GM18526 (cell line): ENCODE results near the gene TSPAN3.

Experiments
- POLR2A ChIP-seq: IDR thresholded peaks from 3 replicates; pipeline ENCODE4 v1.6.1; 2011; ENCODE audit not compliant: insufficient read length; ENCODE audit errors: extremely low read depth

The TSPAN3 gene

DNA sequence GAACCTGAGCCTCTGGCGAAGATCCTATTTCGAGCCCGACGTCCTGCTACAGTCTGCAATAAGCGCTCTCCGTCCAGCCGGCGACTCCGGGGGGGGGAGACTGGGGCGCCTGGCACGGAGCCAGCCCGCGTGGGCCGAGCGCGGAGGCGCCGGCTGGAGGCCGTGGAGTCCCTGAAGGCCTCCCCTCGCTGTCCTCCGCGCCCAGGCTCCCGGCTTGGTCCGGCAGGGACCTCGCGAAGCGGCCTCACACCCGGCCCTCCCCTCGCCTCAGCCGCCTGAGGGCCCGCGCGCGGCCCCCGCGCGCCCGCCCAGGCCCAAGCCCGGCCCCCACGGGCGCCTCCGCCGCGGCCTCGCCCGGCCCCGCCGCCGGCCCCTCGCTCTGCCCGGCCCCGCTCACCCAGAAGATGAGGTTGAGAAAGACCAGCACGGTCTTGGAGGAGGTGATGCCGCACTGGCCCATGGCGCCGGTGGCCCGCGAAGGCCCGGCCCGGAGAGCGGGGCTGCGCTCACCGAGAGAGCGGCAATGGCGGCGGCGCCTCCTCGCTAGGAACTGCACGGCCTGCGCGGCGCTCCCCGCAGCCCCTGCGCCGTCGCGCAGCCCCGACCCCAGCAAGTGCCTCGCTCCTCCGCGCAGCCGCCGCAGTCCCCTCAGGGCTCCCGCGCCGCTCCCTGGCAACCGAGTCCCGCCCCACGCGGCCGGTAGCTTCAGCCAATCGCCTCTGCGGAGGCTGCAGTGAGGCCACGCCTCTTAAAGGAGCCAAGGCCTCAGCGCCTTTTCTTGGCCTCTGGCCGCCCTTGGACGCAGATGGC is at the start of gene TSPAN3:
TSS of gene TSPAN3 (minus strand) at position 615 of the 810 bp plus-strand sequence. CDS start at position 460, 155 bp downstream.
- TF ChIP-seq POLR2A: peak; percentile 82

DNA sequence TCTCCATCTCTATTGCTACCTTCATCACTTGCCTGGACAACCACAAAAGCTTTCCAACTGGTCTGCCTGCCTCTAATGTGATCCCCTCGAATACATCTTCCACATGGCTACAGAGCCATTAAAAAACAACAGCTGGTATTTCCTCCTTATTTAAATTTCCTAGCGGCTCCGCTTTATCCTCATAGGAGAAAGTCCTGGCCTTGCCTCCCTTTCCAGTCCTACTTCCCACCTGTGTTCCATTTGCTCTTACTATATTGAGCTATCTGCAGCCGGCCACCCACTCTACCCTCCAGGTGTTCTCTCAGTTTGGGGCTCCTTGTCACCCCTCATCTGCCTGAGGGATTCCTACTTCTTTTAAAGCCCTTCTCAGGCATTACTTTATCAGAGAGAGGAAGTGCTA is 49.7 kb upstream of the TSPAN3 start:
- TF ChIP-seq POLR2A: no peak

DNA sequence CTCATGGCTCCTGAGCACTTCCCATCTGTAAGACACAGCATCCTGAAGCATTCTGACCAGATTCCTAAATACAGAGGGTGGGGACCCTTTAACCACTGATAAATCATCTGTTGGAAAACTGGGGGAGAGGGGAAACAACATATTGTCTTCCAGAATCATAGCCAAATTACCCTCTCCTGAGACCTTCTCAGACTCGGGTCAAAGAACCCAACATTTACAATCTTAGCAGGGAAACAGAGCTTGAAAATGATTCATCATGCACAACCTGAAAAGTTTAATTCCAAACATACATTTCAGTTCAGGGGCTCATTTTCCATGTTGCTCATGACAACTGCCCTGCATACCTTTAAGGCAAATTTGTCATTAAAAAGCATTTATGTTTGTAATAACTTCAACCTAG is 48.5 kb upstream of the TSPAN3 start:
- no peak for TF ChIP-seq POLR2A

DNA sequence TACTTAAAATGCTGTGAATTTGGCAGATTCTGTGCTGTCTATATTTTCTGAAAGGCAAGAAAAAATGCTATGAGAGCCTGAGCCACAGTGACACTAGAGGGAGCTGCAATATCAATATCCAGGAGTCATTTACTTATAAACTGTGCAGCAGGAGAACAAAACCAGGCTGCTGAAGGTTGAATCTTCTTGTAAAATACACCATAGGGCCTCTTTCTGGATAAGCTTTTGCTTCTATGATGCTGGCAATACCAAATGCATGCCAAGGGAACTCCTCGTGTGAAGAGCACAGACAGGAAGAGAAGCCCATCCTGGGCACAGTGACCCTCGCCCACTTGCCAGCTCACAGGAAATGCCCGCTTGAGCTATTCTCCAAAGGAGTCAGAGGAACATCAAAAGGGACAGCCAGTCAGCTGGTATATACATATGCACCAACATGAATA is 48.0 kb upstream of the TSPAN3 start:
- TF ChIP-seq POLR2A: no peak

DNA sequence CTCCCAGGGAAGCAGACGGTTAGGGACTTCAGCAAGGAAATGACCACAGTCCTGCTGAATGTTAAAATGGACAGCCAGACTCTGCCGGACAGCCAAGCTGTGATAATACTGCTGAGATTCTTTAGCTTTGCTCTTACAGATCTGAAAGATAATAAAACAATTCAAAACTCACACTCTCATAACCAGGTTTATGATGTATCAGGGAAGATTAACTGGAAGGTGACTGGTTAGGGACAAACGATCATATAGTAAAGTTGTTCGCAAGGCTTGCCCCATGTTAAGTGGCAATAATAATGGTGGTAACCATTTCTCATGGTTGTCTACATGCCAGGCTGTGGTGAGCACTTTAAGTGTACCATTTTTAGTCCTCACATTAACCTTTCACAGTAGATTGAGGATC is 44.3 kb upstream of the TSPAN3 start:
- no peak for TF ChIP-seq POLR2A

DNA sequence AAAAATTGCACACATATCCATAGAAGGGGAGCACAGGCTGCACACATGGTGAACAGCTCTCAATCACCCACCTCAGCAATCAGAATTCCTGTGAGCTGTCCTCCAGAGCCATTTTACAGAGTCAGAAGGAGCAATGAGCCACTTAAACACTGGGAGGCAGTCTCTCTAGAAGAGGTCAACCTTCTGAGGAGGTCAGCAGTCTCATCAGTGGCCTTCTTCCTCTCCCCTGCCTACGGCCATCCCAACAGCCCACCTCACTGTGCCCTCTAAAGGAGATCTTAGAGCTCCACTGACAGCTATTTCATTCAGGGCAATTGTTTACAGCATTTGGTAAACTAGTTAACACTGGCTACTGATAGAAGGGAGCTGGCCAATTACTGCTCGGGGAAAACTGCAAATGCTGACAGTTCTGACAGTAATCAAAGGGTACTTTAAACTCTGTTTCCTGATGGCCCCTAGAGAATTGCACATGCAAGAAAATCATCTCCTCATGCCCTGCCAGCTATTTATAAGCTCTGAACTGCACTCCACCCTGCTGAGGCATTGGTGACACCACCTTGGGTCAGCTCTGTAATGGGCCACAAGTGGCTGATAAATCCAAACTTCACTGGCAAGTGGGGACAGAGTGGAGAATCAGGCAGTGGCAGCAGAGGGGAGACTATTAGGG is 42.1 kb upstream of the TSPAN3 start:
- TF ChIP-seq POLR2A: no peak

DNA sequence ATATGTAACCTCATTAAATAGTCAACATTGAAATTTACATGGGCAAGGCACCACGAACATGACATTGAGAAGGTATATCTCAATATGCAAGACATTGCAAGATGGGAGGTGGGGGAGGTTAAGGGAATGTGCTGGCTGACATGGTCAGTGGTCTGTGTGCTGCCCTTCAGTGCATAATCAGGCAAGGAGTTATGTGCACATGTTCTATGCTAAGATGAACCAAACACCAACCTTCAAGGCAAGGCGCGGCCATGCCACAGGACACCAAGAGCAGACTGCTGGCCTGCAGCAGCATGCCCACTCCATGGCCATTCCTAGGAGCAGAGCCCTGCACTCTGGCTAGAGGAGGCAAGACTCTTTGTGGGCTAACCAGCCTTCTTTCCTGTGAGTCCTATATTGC is 40.9 kb upstream of the TSPAN3 start:
- no peak for TF ChIP-seq POLR2A

DNA sequence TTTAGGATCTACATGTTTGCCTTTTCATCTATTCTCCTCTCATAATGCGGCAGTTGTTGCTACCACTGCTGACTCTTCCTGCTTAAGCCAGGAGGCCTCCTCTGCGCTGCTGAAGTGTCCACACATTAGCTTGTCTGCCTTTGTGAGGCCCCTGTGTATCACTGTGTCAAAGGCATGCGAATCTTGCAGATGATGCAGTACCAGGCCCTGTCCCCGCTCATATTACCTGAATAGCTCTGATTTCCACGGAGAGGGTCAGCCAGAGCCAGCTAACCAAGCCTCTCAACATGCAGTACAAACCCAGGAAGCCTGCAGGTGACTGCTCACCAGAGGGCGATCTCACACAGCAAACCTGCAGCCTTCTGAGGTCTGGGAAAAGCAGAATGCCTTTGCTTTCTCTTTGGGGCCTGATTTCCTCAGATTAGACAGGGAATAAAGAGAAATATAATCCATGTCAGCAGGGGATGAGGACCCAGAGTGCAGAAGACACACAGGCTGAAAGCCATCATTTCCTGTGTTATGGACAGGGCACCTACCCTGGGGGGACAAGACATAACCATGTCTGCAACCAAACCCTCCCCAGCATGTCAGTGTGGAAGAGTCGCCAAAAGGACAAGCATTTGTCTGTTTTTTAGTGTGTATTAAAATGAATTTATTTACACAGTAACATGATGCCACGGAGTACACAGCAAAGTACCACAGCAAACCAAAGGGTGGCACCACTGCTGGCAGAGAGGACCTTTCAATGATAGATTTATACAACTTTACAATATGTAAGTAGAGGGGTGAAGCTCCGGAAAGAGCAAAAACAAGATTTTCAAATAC is 36.8 kb upstream of the TSPAN3 start:
- no peak for TF ChIP-seq POLR2A

DNA sequence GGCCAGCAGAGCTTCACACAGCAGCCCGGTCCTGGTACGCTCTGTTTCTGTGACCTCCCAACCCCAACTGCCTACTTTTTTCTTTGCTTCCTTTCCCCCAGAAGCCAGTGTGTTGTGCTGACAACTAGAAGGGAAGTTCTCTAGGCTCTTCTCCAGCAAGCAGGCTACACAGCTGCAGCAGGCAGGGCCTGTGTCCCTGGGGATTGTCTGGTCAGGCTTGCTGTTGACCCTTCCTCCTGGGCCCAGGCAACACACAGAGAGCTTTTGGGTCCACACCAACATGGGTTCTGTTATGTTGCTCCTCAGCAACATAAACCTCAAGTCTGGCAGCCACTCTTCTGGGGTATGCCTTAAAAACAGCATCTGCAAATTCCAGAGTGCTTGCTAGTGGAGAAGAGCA is 36.2 kb upstream of the TSPAN3 start:
- no peak for TF ChIP-seq POLR2A

DNA sequence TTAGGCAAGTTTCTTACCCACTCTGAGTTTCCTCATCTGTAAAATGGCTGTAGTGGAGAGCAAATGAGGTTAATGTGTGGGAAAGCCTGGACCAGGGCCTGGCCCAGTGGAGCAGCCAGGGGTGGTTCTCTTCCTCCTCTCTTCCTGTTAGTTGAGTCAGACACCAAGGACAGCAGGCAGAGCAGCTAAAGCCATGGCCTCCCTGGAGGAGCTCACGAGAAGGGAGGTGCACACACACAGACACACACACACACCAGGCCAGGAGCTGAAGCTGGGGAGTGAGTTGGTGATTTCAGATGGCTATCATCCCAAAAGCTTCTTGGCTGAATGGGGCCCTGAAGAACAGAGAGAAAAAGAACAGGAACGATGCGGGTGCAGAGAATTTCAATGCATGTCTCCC is 33.2 kb upstream of the TSPAN3 start:
- TF ChIP-seq POLR2A: no peak

DNA sequence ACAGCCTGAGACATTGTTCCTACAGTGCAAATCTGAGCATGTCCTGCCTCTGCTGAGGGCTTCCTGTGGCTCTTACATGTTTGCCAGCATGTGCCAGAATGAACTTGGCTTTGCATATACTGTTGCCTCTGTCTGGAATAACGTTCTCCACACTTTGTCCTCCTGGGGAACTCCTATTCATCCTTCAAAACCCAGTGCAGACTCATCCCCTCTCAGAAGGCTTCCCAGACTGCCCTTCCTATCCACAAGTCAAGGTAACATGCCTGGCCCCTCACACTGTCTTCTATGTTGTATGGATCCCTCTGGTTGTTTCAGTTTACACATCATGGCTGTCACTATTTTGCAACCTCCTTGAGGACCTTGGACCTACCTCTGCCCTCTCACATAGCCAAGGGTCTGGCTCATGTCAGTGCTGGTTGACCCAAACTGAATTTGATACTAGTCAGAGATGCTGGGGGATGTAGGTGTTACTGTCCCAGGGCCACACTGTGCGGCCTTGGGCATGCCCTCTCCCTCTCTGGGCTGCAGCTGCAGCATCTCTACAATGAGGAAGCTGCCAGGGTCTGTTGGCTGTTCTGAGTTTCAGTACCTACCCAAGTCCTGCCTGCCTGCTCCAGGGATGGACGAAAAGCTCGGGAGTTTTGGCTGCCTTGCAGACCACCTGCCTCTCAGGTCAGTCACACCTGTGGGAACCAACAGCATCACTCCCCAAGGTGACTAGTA is 29.0 kb upstream of the TSPAN3 start:
- no peak for TF ChIP-seq POLR2A

DNA sequence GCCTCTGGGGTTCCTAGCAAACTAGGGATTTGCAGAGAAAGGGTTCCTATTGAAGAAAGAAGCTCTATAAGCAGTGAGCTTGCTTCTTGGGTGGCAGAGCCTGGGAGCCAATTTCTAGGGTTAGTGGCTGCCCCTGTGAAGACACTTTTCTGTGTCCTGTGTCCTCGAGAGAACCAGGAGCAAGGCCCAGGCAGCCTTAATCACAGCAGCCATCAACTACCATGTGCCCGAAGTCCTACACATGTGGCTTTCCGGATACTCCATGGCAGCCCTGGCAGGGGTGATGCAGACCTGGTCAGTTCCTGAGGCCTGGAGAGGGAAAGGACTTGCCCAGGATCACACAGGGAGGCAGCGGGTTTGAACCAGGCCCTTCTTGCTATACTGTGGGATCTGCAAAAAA is 27.7 kb upstream of the TSPAN3 start:
- no peak for TF ChIP-seq POLR2A

DNA sequence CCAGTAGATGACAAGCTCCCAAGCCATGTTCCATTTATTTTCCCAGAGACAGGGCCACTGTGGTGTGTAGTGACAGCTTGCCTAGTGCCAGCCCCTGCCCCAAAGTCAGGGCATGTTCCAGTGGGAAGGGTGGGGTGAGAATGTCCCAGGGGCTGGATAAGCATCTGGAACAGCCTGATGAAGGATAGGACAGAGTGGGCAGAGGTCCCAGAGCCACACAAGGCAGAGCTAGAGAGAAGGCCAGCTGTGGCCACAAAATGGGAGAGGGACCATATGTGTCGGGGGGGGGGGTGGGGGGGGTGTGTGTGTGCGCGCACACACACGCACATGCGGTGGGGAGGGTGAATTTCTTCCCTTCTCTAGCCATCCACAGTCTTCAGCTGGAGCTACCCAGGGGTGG is 27.0 kb upstream of the TSPAN3 start:
- TF ChIP-seq POLR2A: no peak

DNA sequence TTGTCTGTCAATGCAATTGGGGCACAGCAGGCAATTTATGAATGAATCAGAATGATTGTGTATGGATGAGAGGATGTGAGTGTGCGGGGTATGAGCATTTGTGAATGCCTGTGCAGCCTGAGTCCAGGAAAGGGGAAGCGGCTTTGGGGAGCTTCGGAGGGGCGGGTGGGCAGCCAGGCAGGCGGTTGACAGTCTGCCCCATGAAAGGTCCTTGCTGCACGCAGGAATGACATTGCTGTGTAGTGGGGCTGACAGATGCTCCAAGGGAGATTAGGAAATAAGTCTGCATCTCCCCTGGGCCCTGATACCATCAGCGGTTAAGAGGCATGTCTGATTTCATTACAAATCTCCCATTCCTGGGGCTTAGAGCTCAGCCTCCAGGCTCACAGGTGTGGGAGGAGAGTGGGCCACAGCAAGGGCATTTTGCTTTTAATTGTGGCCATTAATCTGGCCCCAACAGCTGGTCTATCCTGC is 26.4 kb upstream of the TSPAN3 start:
- TF ChIP-seq POLR2A: no peak

DNA sequence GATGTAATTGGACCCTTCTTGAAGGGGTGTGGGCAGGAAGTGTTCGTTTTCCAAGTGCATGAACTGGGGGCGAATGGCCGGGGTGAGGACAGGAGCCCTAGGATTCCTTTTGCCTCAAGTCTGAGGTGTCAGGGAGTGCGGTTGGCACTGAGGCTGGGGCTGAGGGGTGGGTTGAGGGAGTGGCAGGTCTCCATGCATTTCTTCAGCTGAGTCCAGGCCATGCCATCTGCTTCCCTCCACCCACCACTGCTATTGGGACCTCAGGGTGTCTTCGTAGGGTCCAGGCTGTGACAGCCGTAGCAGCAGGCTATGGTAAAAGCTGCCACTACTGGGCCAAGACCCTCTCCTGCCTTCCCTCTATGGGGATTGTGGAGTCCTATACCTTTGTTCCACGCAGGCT is 25.6 kb upstream of the TSPAN3 start:
- TF ChIP-seq POLR2A: no peak
